Neuronal stem cell (in vitro differentiated cells): Measurements from ENCODE around the gene DAZ4. TPM values are rescaled to one million over a fixed set of nuclear protein-coding genes. Genes with fewer than 3 reads are reported as not detected.
"Not testable (repeated sequence)": the region's sequence is repeated elsewhere in the genome, so short reads cannot be mapped to it uniquely, and the experiment has no call there.

Source experiments
- DNase-seq: peaks from one replicate; pipeline ENCODE4 v3.0.0-alpha.2; 2013; ENCODE audit warnings: low spot score
- H2AFZ ChIP-seq: one replicate; pipeline ENCODE4 v1.6.1; 2013; ENCODE audit warnings: mild to moderate bottlenecking, low read length, inconsistent platforms
- H2AK5ac ChIP-seq: 2 replicates; pipeline ENCODE4 v1.6.1; 2013; ENCODE audit warnings: low read depth, mild to moderate bottlenecking, inconsistent platforms, low read length, moderate library complexity, mixed read lengths
- H2BK120ac ChIP-seq: 2 replicates; pipeline ENCODE4 v1.6.1; 2013; ENCODE audit warnings: low read depth, mild to moderate bottlenecking, inconsistent platforms, low read length, moderate library complexity, mixed read lengths
- H2BK12ac ChIP-seq: one replicate; pipeline ENCODE4 v1.6.1; 2013; ENCODE audit warnings: low read length, inconsistent platforms
- H2BK15ac ChIP-seq: 2 replicates; pipeline ENCODE4 v1.6.1; 2013; ENCODE audit warnings: mild to moderate bottlenecking, low read length, inconsistent platforms, mixed read lengths
- H2BK5ac ChIP-seq: one replicate; pipeline ENCODE4 v1.6.1; 2013; ENCODE audit warnings: inconsistent platforms, mild to moderate bottlenecking, low read length, moderate library complexity
- H3K14ac ChIP-seq: one replicate; pipeline ENCODE4 v1.6.1; 2013; ENCODE audit warnings: low read length, inconsistent platforms
- H3K18ac ChIP-seq: 2 replicates; pipeline ENCODE4 v1.6.1; 2013; ENCODE audit warnings: low read length, inconsistent platforms
- H3K23ac ChIP-seq: 2 replicates; pipeline ENCODE4 v1.6.1; 2013; ENCODE audit warnings: low read depth, mild to moderate bottlenecking, mixed read lengths, low read length, inconsistent platforms; ENCODE audit not compliant: poor library complexity
- H3K27ac ChIP-seq: replicated peaks from 3 replicates; pipeline ENCODE4 v1.5.1; 2013; ENCODE audit warnings: low read length, inconsistent platforms
- H3K27me3 ChIP-seq, 3 experiments: 2 replicates each; pipeline ENCODE4 v1.6.1; 2013; ENCODE audit warnings: low read length in 3 of 3, mild to moderate bottlenecking in 2 of 3, inconsistent platforms in 1 of 3, low read depth in 1 of 3, mixed read lengths in 1 of 3, moderate library complexity in 1 of 3; ENCODE audit not compliant: control insufficient read depth in 3 of 3, insufficient read depth in 3 of 3
- H3K36me3 ChIP-seq, 2 donors: replicated peaks in 1 of 2; 2 replicates each; pipeline ENCODE4 v1.6.1; 2013; ENCODE audit warnings: low read length in 2 of 2; ENCODE audit not compliant: control insufficient read depth in 2 of 2, insufficient read depth in 2 of 2
- H3K4ac ChIP-seq: 2 replicates; pipeline ENCODE4 v1.6.1; 2013; ENCODE audit warnings: inconsistent platforms, mild to moderate bottlenecking, low read length, moderate library complexity
- H3K4me1 ChIP-seq, 2 donors: 1 replicate in 1 of 2; 2 replicates in 1 of 2; pipeline ENCODE4 v1.6.1; 2013; ENCODE audit warnings: low read length in 2 of 2, low read depth in 1 of 2; ENCODE audit not compliant: control insufficient read depth in 2 of 2, insufficient read depth in 1 of 2
- H3K4me2 ChIP-seq: one replicate; pipeline ENCODE4 v1.6.1; 2013; ENCODE audit warnings: mild to moderate bottlenecking, low read length, inconsistent platforms; ENCODE audit not compliant: insufficient read depth, poor library complexity, severe bottlenecking
- H3K4me3 ChIP-seq, 2 donors: 2 replicates each; pipeline ENCODE4 v1.5.1; 2013; ENCODE audit warnings: low read length in 2 of 2, mild to moderate bottlenecking in 2 of 2, inconsistent platforms in 1 of 2, moderate library complexity in 1 of 2
- H3K79me1 ChIP-seq: one replicate; pipeline ENCODE4 v1.6.1; 2013; ENCODE audit warnings: low read depth, mild to moderate bottlenecking, inconsistent platforms, low read length, moderate library complexity
- H3K9ac ChIP-seq: one replicate; pipeline ENCODE4 v1.6.1; 2013; ENCODE audit warnings: mild to moderate bottlenecking, low read depth, low read length, inconsistent platforms; ENCODE audit not compliant: poor library complexity
- H3K9me3 ChIP-seq, 2 donors: replicated peaks in 1 of 2; 2 replicates each; pipeline versions ENCODE3 to v1.6.1; 2013; ENCODE audit warnings: low read length in 2 of 2, mild to moderate bottlenecking in 2 of 2, inconsistent platforms in 1 of 2, low read depth in 1 of 2, mixed read lengths in 1 of 2, moderate library complexity in 1 of 2; ENCODE audit not compliant: control insufficient read depth in 2 of 2, insufficient read depth in 1 of 2
- H4K8ac ChIP-seq: one replicate; pipeline ENCODE4 v1.6.1; 2013; ENCODE audit warnings: low read depth, mild to moderate bottlenecking, inconsistent platforms, low read length, moderate library complexity
- H4K91ac ChIP-seq: one replicate; pipeline ENCODE4 v1.6.1; 2013; ENCODE audit warnings: low read length, low read depth, mild to moderate bottlenecking, inconsistent platforms; ENCODE audit not compliant: poor library complexity
- WGBS, 2 donors: extraction: QIAGEN DNeasy Blood & Tissue Kit; methylation state at CpG; one replicate each; pipeline ENCODE4 v1.1.7; 2013; ENCODE audit warnings: missing lambda C conversion rate in 2 of 2, mixed read lengths in 1 of 2; ENCODE audit not compliant: insufficient read length in 2 of 2, insufficient replicate concordance in 1 of 2; ENCODE audit errors: extremely low coverage in 2 of 2; 5-methylcytosine and 5-hydroxymethylcytosine counted together
- polyA plus RNA-seq, 2 experiments: library from polyadenylated mRNA; stranded (reverse); fragments of 200-250 nt; gene quantifications; one replicate each; pipeline ENCODE4 v1.2.3, GENCODE V29; 2013

Gene DAZ4, protein sequence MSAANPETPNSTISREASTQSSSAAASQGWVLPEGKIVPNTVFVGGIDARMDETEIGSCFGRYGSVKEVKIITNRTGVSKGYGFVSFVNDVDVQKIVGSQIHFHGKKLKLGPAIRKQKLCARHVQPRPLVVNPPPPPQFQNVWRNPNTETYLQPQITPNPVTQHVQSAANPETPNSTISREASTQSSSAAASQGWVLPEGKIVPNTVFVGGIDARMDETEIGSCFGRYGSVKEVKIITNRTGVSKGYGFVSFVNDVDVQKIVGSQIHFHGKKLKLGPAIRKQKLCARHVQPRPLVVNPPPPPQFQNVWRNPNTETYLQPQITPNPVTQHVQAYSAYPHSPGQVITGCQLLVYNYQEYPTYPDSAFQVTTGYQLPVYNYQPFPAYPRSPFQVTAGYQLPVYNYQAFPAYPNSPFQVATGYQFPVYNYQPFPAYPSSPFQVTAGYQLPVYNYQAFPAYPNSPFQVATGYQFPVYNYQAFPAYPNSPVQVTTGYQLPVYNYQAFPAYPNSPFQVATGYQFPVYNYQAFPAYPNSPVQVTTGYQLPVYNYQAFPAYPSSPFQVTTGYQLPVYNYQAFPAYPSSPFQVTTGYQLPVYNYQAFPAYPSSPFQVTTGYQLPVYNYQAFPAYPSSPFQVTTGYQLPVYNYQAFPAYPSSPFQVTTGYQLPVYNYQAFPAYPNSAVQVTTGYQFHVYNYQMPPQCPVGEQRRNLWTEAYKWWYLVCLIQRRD
- not detected for polyA plus RNA-seq (2013, experiment 1 of 2)
- not detected for polyA plus RNA-seq (2013, experiment 2 of 2)

- not testable (repeated sequence) for DNase-seq, H3K36me3 ChIP-seq
Observed at GRCh38 chrY:24833619-24834018, at the start of gene DAZ4. DAZ4 (plus strand) TSS chrY:24833919; CDS start chrY:24834127, 208 bp downstream.

DNA sequence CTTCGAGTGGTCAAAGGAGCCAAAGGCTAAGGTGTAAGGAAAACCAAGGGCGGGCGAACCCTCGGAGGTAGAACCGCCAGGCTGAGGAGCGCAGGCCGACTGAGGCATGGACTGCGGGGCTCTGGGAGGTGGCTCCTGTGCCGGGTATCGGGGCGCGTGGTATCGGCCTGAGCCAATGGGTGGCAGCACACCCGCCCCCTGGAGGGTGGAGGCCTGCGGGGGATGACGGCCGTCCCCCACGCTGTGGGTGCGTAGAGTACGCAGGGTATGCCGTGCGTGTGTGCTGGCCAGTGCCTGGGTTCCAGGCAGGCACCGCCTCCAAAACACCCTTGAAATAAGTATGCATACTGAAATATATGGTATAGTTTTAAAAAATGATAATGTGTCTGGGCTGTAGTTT lies 20.4 kb upstream of the DAZ4 start, which contains the start of gene DAZ3:
Gene DAZ3, minus strand, starts transcription at position 101 of the 400 bp plus-strand sequence. CDS start 208 bp downstream, outside the sequence.
- H2BK120ac ChIP-seq, DNase-seq, H3K27ac ChIP-seq, H2AFZ ChIP-seq, H3K79me1 ChIP-seq, H2BK12ac ChIP-seq, H3K36me3 ChIP-seq, H3K9ac ChIP-seq, H2AK5ac ChIP-seq, H3K23ac ChIP-seq, H3K14ac ChIP-seq, H4K91ac ChIP-seq, H3K4ac ChIP-seq, H3K27me3 ChIP-seq, H4K8ac ChIP-seq, H2BK5ac ChIP-seq, H3K4me2 ChIP-seq, H3K9me3 ChIP-seq, H2BK15ac ChIP-seq, H3K18ac ChIP-seq, H3K4me3 ChIP-seq, H3K4me1 ChIP-seq: not testable (repeated sequence)
- WGBS, 2 donors, result no CpG with 5 or more reads among the region's 23 CpGs

More at GRCh38 chrY:24833619-24834018, at the start of gene DAZ4:
- not testable (repeated sequence) for H3K4me2 ChIP-seq, H2BK12ac ChIP-seq, H2BK120ac ChIP-seq, H3K18ac ChIP-seq, H4K91ac ChIP-seq, H3K27me3 ChIP-seq, H2BK5ac ChIP-seq, H3K9me3 ChIP-seq, H3K23ac ChIP-seq, H3K4me3 ChIP-seq, H3K9ac ChIP-seq, H2AFZ ChIP-seq, H2AK5ac ChIP-seq, H3K4ac ChIP-seq, H3K14ac ChIP-seq, H3K27ac ChIP-seq, H3K4me1 ChIP-seq, H3K79me1 ChIP-seq, H4K8ac ChIP-seq, H2BK15ac ChIP-seq
- no CpG with 5 or more reads among the region's 23 CpGs for WGBS, 2 donors

GRCh38 chrY:24821836-24822235 lies 11.9 kb upstream of the DAZ4 start:
- H3K14ac ChIP-seq, H2BK5ac ChIP-seq, H3K79me1 ChIP-seq, DNase-seq, H3K4me2 ChIP-seq, H4K91ac ChIP-seq, H3K9ac ChIP-seq, H3K27me3 ChIP-seq, H3K23ac ChIP-seq, H4K8ac ChIP-seq, H2BK15ac ChIP-seq, H2BK120ac ChIP-seq, H3K18ac ChIP-seq, H3K9me3 ChIP-seq, H2AFZ ChIP-seq, H3K4me1 ChIP-seq, H3K4ac ChIP-seq, H3K4me3 ChIP-seq, H2AK5ac ChIP-seq, H2BK12ac ChIP-seq, H3K27ac ChIP-seq, H3K36me3 ChIP-seq: not testable (repeated sequence)
- WGBS, 2 donors, result no CpG with 5 or more reads among the region's 3 CpGs
